Measurements from ENCODE around the gene SLC7A1. TPM values are rescaled to one million over a fixed set of nuclear protein-coding genes. Genes with fewer than 3 reads are reported as not detected.
A peak's percentile ranks its signal among the peaks of the same experiment; 100 is the strongest.

The SLC7A1 gene
- total and polyA plus RNA-seq, 2 of the 4 experiments (the other 2 are of a cell fraction) = 9.7 to 22.3 TPM

DNA sequence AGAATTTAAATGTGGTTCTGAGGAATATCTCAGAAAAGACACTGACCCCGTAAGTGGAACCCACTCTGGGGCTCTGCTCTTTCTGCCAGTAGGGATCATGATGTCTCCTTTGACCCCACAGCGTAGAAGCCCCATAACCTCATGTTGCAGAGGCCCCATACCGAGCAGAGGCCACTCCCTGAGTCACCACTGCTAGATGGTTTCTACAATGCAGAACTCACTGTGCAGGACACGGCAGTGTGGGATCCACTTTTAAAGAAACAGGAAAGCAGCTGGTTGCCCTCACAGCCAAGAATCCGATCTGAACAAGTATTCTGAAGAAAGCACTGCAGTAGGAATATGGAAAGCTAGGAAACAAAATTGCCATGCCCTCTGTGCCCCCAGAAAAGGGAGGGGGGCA, 4.2 kb downstream of the SLC7A1 start:
- Histone ChIP-seq H2AK9ac (replicated peaks; ENCODE audit: low read depth, low read length, poor library complexity) (no peak overlapping the region), H2BK120ac (ENCODE audit: low read depth, low read length) (no peak overlapping the region), H3K18ac (ENCODE audit: low read depth, low read length) (no peak overlapping the region), H3K4ac (ENCODE audit: low read depth, low read length) (no peak overlapping the region), H3K4me3 (ENCODE audit: insufficient read depth, low read depth, low read length) (no peak overlapping the region), H3K56ac (ENCODE audit: extremely low read depth, insufficient read depth, low read length) (no peak overlapping the region), H3K4me2 (ENCODE audit: low read depth, low read length) (peak overlapping the region; percentile 20; the same call in 1 of the 2 replicates), H2BK5ac (ENCODE audit: low read depth, low read length, poor library complexity, severe bottlenecking) (peak overlapping the region; percentile 19), H4K8ac (ENCODE audit: low read depth in 2 of 2, low read length in 2 of 2) (no peak overlapping the region), H3K27me3 (ENCODE audit: control insufficient read depth, insufficient read depth, low read length) (no peaks in the 10 kb centered on the region), H3K23ac (ENCODE audit: low read depth, low read length) (no peak overlapping the region), H3K14ac (replicated peaks; ENCODE audit: low read depth, low read length) (no peak overlapping the region), H3K79me1 (ENCODE audit: low read depth in 1 of 2, low read length in 2 of 2) (peaks cover 13 to 73% of the 10 kb centered on the region in 2 experiments; a peak in 3 of 4 replicates), H2BK15ac (ENCODE audit: low read depth, low read length) (no peak overlapping the region), H4K5ac (ENCODE audit: low read depth, low read length) (no peak overlapping the region), H2AFZ (replicated peaks; ENCODE audit: low read length, poor library complexity) (no peak overlapping the region), H2BK20ac (ENCODE audit: low read depth, low read length) (no peak overlapping the region), H4K20me1 (ENCODE audit: insufficient read depth, low read length) (peaks cover 76% of the 10 kb centered on the region), H3K36me3 (ENCODE audit: control insufficient read depth, insufficient read depth, low read length) (peaks cover 2% of the 10 kb centered on the region), H4K91ac (ENCODE audit: insufficient read depth, low read depth, low read length) (no peak overlapping the region), H3K9ac (ENCODE audit: low read depth, low read length) (no peak overlapping the region), H3K4me1 (ENCODE audit: control insufficient read depth, insufficient read depth, low read length) (peaks cover 24% of the 10 kb centered on the region), H3K27ac (ENCODE audit: insufficient read depth, low read length) (no peak overlapping the region), H3K9me3 (ENCODE audit: control insufficient read depth, insufficient read depth, low read length) (no peaks in the 10 kb centered on the region), H2AK5ac (ENCODE audit: low read depth, low read length) (no peak overlapping the region), H3K9me1 (ENCODE audit: insufficient read depth, low read length) (peaks cover 37% of the 10 kb centered on the region)
- DNase-seq (peak; percentile 58), ATAC-seq (ENCODE audit: low read depth) (no peak)
- no TSS peak for BruUV-seq (replicated peaks)
- no peak for TF ChIP-seq POLR2A (IDR thresholded peaks at IDR 0.05; ENCODE audit: low read depth, low read length)
- dilution Hi-C loops (cut with HindIII; ENCODE audit: low sequenced_read_pairs, unreplicated experiment) = no loop called here
- WGBS, 2 experiments (ENCODE audit: extremely low coverage in 2 of 2, insufficient read length in 1 of 2) = no CpG with 5 or more reads among the region's 5 CpGs
- in situ Hi-C loops (cut with MboI; ENCODE audit: low sequenced_read_pairs) = no loop called here
- CTCF ChIA-PET = no interaction called here
- intact Hi-C loops (cut with micrococcal nuclease) = loop anchor here (5.0 kb wide), 1 partner anchor 69 kb away; no protein-coding TSS in a partner anchor
- POLR2A ChIA-PET (ENCODE audit: unreplicated experiment) = no interaction called here
